AG09309 (cell line): ENCODE results near the gene XPC.
"Not testable (repeated sequence)": the region's sequence is repeated elsewhere in the genome, so short reads cannot be mapped to it uniquely, and the experiment has no call there.

Source experiments
- DNase-seq: peaks from one replicate; pipeline ENCODE4 v3.0.0-alpha.2; 2010; ENCODE audit warnings: low read depth
- H3K4me3 ChIP-seq: 2 replicates; pipeline ENCODE4 v1.5.1; 2011; ENCODE audit warnings: mild to moderate bottlenecking, low read depth, low read length, moderate library complexity; ENCODE audit not compliant: control insufficient read depth
- CTCF ChIP-seq: IDR thresholded peaks from 2 replicates; pipeline ENCODE4 v1.5.1; 2011; ENCODE audit warnings: mild to moderate bottlenecking, low read depth, low read length, inconsistent platforms; ENCODE audit not compliant: insufficient read depth, control insufficient read depth; ENCODE audit errors: missing control alignments

Gene XPC

GRCh38 chr3:14124615-14125192 lies 53.7 kb downstream of the XPC start, which contains the start of the genes CHCHD4 and TMEM43:
TSS of gene CHCHD4 (minus strand) at chr3:14124870. CDS start at chr3:14124676, 194 bp downstream.
TSS of gene TMEM43 (plus strand) at chr3:14125052. CDS start at chr3:14125194, 142 bp downstream.
- DNase-seq = peak; percentile 98
- H3K4me3 ChIP-seq = peak within 1 kb of the TSS; percentile 83
- no peak for TF ChIP-seq CTCF

GRCh38 chr3:14124223-14124614 lies 54.2 kb downstream of the XPC start:
- no peak for TF ChIP-seq CTCF
- no peak for DNase-seq

GRCh38 chr3:14123308-14124222 lies 54.8 kb downstream of the XPC start:
- DNase-seq = no peak
- no peak for TF ChIP-seq CTCF
- H3K4me3 ChIP-seq = peak overlapping the region; percentile 83

More at GRCh38 chr3:14124223-14124614, 54.2 kb downstream of the XPC start:
- peak overlapping the region; percentile 83 for H3K4me3 ChIP-seq

- no peak for TF ChIP-seq CTCF
- H3K4me3 ChIP-seq = no peak overlapping the region
- DNase-seq = no peak
These were observed 56.1 kb downstream of the XPC start for GRCh38 chr3:14122301-14122700.

- no peak for TF ChIP-seq CTCF
- H3K4me3 ChIP-seq = no peak overlapping the region
- DNase-seq = no peak
These were observed 56.5 kb downstream of the XPC start for GRCh38 chr3:14121859-14122258.

- DNase-seq, H3K4me3 ChIP-seq: not testable (repeated sequence)
These were observed 57.4 kb downstream of the XPC start for GRCh38 chr3:14120921-14121448.
